C4-2B (cell line): Measurements from ENCODE around the gene CCNY.

ENCODE experiments used
- ZFX ChIP-seq: fragments of 450-650 bp; IDR thresholded peaks from 2 replicates; pipeline ENCODE4 v1.6.1; 2017
- TF ChIP-seq, protein P1 (sequence below): fragments of 450-650 bp; conservative IDR thresholded peaks from 2 replicates; pipeline ENCODE4 v1.5.1; 2017; ENCODE audit warnings: mild to moderate bottlenecking

DNA sequence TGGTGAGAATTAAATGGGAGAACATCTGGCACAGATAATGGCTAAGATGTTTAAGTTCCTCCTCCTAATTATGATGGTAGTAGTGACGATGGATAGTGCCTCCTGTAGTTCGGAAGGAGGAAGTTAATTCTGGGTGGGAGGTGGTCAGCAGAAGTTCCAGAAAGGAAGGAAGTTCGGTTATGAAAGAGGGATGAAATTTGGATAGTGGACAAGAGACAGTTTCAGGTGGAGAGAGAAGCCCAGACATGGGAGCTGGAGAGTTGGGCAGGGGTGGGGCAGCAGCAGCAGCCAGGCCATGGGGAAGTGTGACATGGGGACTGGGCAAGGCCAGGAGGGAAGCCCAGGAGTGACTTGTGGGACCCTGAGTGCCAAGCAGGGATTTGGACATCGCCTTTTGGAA lies 99.5 kb downstream of the CCNY start:
- TF ChIP-seq, protein P1, sequence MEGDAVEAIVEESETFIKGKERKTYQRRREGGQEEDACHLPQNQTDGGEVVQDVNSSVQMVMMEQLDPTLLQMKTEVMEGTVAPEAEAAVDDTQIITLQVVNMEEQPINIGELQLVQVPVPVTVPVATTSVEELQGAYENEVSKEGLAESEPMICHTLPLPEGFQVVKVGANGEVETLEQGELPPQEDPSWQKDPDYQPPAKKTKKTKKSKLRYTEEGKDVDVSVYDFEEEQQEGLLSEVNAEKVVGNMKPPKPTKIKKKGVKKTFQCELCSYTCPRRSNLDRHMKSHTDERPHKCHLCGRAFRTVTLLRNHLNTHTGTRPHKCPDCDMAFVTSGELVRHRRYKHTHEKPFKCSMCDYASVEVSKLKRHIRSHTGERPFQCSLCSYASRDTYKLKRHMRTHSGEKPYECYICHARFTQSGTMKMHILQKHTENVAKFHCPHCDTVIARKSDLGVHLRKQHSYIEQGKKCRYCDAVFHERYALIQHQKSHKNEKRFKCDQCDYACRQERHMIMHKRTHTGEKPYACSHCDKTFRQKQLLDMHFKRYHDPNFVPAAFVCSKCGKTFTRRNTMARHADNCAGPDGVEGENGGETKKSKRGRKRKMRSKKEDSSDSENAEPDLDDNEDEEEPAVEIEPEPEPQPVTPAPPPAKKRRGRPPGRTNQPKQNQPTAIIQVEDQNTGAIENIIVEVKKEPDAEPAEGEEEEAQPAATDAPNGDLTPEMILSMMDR, result no peak
- no peak for TF ChIP-seq ZFX
